Measurements from ENCODE around the gene NCAPD3.

GRCh38 chr11:134170177-134170918 is 53.4 kb downstream of the NCAPD3 start:
- TF ChIP-seq DMBX1 (CRISPR knock-in tag; IDR thresholded peaks at IDR 0.05; ENCODE audit: borderline replicate concordance), result no peak
- TF ChIP-seq FOS (IDR thresholded peaks at IDR 0.05; ENCODE audit: extremely low read depth, insufficient read length), result no peak
- no peak for TF ChIP-seq EHMT2 (IDR thresholded peaks at IDR 0.05)
- no peak for TF ChIP-seq TGIF2 (CRISPR knock-in tag; IDR thresholded peaks at IDR 0.05)
- TF ChIP-seq CGGBP1 (CRISPR knock-in tag; IDR thresholded peaks at IDR 0.05), result no peak
- TF ChIP-seq ZNF217 (CRISPR knock-in tag; IDR thresholded peaks at IDR 0.05), result no peak
- no peak for TF ChIP-seq UBTF (IDR thresholded peaks at IDR 0.05; ENCODE audit: borderline replicate concordance in 1 of 2, low read depth in 2 of 2, low read length in 2 of 2)
- TF ChIP-seq SP1 (CRISPR knock-in tag; IDR thresholded peaks at IDR 0.05), result no peak
- no peak for TF ChIP-seq ZNF354B (CRISPR knock-in tag; IDR thresholded peaks at IDR 0.05)
